GM19328 (cell line): ENCODE measurements around the gene ITGA11.

Source experiments
- ATAC-seq: cut with Tn5 transposase; IDR thresholded peaks from one replicate; pipeline ENCODE4 v1.9.1; 2021; ENCODE audit warnings: mild to moderate bottlenecking, moderate library complexity; ENCODE audit not compliant: unreplicated experiment

Gene ITGA11

GRCh38 chr15:68389936-68390817 is 41.8 kb downstream of the ITGA11 start:
- ATAC-seq, result no peak

- no peak for ATAC-seq
Measured at GRCh38 chr15:68389041-68389930, 42.7 kb downstream of the ITGA11 start.

GRCh38 chr15:68387381-68388143 is 44.4 kb downstream of the ITGA11 start:
- ATAC-seq, result no peak

- no peak for ATAC-seq
Measured at GRCh38 chr15:68386587-68387288, 45.2 kb downstream of the ITGA11 start.

GRCh38 chr15:68385671-68386586 is 46.0 kb downstream of the ITGA11 start:
- ATAC-seq, result no peak

GRCh38 chr15:68385240-68385561 is 46.8 kb downstream of the ITGA11 start:
- ATAC-seq, result no peak

- ATAC-seq, result no peak
Measured at GRCh38 chr15:68384451-68385239, 47.3 kb downstream of the ITGA11 start.

- no peak for ATAC-seq
Measured at GRCh38 chr15:68383161-68384074, 48.5 kb downstream of the ITGA11 start.

- ATAC-seq, result no peak
Measured at GRCh38 chr15:68382286-68383007, 49.5 kb downstream of the ITGA11 start.

- ATAC-seq, result no peak
Measured at GRCh38 chr15:68380456-68380855, 51.5 kb downstream of the ITGA11 start.

- no peak for ATAC-seq
Measured at GRCh38 chr15:68379759-68380290, 52.1 kb downstream of the ITGA11 start.

GRCh38 chr15:68379058-68379758 is 52.8 kb downstream of the ITGA11 start:
- no peak for ATAC-seq

GRCh38 chr15:68378595-68378994 is 53.4 kb downstream of the ITGA11 start:
- no peak for ATAC-seq

- ATAC-seq, result no peak
Measured at GRCh38 chr15:68377766-68378165, 54.2 kb downstream of the ITGA11 start.

GRCh38 chr15:68376447-68377060 is 55.4 kb downstream of the ITGA11 start:
- no peak for ATAC-seq
